ENCODE measurements around the gene LMO7.
"Not testable (repeated sequence)": the region's sequence is repeated elsewhere in the genome, so short reads cannot be mapped to it uniquely, and the experiment has no call there.

Gene LMO7

DNA sequence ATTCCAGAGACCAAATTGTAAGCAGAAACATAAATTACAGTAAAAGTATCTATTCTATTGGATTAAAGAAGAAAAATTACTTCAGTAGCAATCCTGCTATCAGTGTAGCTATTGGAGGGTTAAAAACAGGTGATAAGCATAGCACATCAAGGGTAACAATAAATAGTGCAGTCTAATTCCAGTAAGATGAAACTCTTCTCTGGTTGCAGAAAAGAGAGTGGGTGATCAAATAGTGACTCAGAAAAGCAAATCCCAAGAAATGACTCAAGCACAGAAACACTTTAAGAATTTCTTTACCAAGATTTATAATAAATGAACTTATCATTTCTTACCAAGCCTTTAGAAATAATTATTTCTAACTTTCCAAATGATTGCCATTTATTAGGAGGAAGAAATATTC, 135.7 kb downstream of the LMO7 start:
- DNase-seq (ENCODE audit: low spot score), result no peak

DNA sequence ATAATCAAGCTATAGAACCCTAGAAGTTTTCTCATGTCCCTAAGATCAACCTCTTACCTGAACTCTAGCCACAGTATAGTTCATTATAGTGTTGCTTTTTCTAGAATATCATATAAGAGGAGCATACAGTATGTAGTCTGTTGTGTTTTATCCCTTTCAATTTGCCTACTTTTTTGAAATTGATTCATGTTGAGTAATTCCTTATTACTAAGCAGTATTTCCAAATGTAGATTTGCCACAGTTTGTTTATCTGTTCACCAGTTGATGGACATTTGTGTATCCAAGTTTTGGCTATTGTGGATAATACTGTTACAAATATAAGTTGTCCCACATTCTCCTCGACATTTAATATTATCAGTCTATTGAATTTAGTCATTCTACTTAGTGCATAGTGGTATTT, 138.0 kb downstream of the LMO7 start:
- no peak for DNase-seq (ENCODE audit: low spot score)

DNA sequence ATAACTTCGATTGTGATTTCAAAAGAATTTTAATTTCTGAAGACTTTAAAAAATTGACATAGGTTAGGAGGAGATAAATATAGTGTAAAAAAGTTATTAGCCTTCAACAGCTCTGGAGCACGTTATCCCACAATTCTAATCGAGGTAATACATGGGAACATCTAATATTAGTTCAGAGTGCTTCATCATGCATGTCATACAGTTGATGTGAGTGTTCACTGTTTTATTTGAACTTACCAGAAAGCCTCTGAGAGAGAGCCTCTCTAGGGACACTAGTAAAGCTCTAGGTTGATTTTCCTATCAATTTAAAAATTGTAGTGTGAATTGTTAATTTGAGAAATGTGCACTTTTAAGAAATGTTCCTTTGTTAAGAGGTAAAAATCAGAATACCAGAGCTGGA, 140.4 kb downstream of the LMO7 start:
- no peak for DNase-seq (ENCODE audit: low spot score)

DNA sequence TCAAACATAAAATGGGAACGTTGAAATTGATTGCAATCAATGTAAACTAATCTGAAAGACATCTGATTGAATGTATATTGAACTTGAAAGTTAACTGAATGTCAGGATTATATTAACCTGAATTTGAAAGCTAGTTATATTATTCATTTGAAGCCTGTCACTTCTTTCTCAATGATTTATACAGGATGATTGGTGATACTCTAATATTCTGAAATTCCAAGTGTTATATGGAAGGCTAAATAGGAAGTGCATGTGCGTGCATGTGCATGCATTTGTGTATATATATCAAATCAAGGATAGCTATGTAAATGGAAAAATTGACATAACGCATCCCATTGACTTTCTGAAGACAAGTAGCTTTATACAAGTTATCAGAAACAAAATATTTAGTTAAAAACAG, 143.3 kb downstream of the LMO7 start:
- no peak for DNase-seq (ENCODE audit: low spot score)

DNA sequence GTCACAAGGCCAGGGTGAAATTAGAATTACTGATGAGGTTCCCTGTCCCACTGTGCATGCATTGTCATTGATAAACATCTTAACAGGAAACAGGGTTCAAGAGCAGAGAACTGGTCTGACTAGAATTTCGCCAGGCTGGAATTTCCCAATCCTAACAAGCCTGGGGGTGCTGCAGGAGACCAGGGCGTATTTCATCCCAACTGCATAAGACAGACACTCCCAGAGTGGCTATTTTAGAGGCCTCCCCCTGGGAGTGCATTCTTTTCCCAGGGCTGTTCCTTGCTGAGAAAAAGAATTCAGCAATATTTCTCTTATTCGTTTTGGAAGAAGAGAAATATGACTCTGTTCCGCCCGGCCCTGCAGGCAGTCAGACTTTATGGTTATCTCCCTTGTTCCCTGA, 144.0 kb downstream of the LMO7 start:
- DNase-seq (ENCODE audit: low spot score), result not testable (repeated sequence)

DNA sequence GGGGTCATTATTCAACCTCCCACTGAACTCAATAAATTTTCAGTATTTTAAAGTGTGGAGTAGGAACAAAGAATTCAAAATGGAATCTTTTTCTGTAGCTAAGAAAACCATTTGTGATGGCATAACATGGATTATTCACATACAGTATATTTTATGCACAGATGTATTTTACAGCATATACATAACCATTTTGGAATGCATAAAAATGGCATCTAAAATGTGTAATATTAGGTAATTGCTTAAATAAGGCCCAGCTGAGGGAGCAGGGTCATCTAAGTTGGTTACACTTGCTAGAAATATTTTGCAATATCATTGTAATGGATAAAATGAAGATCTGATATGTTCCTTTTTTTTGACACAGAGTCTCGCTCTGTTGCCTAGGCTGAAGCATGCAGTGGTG, 146.9 kb downstream of the LMO7 start:
- DNase-seq (ENCODE audit: low spot score), result no peak

DNA sequence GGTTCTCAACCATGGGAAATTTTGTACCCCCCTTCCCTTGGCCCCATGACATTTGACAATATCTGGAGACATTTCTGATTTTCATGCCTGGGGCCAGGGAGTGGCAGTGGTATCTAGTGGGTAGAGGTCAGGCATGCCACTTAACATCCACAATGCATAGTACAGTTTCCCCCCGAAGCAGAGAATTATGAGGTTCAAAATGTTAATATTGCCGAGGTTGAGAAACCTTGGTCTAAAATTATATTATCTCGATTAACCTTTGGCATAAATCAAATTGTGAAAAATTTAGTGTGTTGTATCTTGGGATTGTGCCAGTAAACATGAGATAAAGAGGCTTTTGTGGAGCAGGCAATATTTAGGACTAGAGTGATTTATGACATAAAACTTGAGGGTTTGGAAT, 147.9 kb downstream of the LMO7 start:
- DNase-seq (ENCODE audit: low spot score), result no peak

DNA sequence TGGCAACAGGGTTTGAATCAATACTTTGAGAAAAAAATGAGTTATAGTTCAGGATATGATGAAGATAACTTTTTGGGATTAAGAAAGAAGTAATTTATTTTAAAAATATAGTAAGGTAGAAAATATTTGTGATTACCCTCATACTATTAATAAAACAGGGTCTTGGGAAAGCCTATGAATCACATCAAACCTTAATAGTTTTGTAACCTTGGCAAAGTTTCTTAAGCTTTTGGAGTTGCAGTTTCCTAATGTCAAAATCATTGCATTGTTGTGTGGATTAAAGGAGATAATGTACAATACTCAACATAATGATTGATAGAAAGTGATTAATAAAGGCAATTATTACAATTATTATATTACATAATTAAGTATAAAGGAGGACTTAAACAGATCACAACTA, 149.0 kb downstream of the LMO7 start:
- no peak for DNase-seq (ENCODE audit: low spot score)

DNA sequence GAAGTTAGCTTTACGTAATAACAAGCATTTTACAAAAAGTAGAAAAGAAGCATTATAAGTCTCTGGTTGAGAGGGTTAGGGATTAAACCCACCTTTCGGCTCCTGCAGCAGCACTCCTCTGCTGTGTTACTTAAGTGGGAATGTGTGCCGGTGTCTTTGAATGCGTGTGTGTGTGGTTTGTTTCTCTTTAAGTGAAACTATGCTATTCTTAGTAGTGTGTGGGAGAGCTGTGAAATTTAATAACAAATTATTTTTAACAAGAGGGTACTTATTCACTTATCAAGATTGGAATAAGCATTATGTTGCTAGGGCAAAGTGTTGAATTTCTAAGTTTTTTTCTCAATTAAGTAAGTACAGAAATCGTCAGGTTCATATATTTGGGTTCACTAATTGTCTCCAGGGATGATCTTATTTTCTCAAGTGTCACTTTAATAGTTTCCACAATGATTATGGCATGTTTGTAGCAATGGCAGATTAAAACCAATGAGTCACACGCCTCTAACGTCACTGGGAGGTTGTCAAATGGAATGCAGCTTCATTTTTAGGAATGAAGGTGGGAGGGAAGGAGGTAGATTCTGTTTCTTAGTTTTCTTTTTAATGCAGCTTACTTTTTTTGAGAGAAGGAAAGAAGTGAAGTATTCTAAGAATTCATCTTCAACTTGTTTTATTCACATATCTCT, 151.3 kb downstream of the LMO7 start:
- DNase-seq (ENCODE audit: low spot score), result no peak

DNA sequence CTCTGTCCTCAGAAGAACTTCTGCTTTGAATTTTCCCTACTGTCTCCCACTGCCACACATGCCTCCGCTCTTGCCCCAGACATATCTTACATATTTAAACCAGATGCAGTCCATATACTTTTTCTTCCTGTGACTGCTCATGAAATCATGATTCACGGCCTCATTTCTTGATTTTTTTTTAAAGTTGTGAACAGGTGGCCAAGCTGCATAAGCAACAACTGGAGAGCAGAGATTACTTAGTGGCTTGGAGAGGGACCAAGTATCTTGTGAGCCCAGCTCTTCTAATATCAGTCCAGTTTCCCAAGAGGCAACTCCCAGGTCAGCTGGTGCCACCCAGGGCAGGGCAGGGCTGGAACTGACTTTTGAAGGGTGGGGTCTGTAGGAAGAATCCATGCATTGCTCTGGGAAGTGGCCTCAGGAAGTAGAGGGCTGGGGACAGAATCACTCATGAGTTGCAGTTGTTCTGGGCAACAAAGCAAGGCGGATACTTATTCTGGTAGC, 152.4 kb downstream of the LMO7 start:
- no peak for DNase-seq (ENCODE audit: low spot score)

DNA sequence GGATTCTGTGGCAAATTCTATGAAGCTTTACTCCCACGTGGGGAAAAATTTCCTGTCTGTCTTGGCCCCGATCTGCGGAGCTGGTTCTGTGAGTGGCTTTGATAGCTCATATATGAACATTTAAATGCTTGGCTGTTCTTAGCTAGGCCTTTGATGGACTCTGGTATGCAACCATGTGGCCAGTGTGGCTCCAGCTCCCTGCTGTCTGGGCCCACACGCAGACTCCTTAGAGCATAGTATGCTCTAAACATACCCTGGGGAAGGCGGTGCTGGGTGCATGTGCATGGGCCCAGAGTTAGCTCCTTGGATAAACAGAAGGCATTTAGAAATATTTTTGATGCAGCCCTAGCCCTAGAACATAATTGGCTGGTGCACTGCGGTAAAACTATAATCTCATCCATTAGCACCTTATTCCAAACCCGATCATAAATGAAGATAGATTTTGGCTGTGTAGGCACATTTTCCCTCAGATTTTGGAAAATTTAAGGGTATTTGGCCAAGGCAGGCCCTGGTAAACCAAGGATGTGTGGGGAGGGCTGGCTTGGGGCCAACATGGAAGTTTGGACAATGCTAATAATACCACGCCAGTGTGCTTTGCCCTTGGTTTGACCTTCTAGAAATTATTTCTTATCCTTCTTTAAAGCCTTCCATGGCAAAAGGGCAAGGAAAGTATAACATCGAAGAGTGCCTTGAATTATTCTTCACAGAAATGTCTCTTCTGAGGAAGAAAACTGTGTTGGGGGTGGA, 153.5 kb downstream of the LMO7 start:
- no peak for DNase-seq (ENCODE audit: low spot score)

DNA sequence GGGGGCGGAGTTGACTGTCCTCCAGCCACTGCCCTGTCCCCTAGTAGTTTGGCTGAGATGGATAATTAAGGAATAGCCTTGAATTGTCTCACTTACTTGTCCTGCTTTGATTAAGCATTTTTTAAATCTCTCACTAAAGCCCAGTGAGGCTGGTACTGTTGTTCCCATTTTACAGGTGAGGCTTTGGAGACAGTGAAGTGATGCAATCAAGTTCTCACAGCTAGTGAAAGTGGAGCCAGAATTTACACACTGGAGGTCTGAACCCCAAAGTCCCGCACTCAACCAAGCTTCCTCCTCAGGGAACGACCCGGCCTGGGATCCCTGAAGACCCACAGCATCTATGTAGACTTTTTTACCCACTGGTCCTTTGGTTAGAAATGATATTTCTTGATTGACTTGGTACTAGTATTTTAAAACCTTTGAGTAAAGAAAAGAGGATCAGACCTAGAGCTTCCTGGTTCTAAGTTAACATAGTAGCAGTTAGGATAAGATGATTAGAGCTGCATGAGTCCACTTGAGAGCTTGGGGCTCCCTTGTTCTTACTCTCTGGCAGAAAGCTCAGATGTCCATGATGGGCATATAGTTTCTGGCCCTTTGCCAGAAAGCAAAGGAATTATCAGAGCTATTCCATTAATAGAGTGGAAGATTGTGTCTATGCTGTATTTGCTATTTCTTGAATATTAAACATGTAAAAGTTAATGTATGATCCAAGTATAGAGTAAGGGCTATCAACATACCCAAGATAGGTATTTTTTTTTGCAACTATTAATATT, 154.3 kb downstream of the LMO7 start:
- DNase-seq (ENCODE audit: low spot score), result no peak

DNA sequence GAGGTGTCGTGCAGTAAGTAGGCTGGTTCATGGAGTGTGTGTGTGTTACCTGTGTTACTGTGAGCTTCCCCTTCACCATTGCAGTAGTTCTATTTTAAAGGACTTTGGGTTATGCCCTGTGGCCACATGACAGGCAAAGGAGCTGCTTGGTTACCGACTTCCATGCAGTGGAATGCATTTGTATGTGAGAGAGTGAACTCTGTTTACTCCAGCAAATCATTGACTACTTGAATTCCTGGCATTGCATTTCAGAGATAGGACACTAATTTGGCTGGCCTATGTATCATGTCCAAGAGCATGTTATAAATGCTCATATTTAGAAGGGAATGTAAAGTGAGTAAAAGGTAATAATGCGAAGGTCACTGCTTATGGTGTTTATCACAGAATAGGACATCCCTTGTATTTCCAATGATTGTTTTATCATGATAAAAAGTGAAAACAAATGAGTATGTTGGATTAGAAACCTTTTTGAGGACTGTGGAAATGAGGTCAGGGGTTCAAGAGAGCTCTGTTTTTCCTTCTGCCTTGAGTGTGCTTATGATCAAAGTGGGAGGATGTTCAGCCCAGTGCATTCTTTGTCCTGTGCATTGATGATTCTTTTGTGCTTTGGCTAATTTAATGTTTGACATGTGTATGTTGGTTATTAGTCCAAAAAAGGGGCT, 156.5 kb downstream of the LMO7 start:
- DNase-seq (ENCODE audit: low spot score), result no peak

DNA sequence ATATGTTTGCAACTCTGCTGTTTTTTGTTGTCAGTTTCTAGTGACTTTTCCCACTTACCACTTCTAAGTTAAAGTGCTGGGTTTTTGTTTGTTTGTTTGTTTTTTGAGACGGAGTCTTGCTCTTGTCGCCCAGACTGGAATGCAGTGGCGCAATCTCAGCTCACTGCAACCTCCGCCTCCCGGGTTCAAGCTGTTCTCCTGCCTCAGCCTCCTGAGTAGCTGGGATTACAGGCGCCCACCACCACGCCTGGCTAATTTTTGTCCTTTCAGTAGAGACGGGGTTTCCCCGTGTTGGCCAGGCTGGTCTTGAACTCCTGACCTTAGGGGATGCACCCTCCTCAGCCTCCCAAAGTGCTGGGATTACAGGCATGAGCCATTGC, 157.0 kb downstream of the LMO7 start:
- DNase-seq (ENCODE audit: low spot score), result not testable (repeated sequence)

DNA sequence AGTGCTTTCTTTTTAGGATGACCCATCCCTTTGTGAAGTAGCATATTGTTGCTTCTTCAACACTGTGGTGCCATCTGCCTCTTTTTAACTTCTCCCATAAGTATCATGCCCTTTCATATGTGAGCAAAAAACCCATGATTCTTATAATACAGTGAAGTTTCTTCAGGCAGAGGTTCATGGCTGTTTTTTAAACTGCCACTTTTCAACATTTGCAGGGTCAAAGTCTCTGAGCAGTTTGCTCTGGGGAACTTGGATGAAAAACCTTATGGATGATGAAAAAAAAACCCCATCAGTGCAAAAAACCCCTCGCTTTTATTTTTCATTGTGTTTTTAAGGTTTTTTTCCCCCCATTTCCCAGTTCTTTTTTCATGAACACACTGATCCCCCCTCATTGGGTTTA, 158.5 kb downstream of the LMO7 start:
- DNase-seq (ENCODE audit: low spot score), result no peak

DNA sequence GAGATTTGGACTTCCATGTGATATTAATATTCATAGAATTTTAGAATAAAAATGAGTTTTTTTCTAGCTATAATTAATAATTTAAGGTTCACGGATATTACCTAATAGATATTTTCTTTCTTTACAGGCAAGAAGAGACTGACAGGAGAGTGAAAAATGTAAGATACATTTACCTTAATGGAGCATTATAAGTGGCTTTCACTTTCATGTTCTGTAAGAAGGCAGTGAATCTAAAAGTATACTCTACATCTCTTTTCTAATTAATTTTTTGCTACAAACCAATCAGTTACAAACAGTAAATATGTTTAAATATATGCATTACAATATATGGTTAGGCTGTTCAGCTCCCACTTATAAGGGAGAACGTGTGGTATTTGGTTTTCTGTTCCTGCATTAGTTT, 159.1 kb downstream of the LMO7 start:
- no peak for DNase-seq (ENCODE audit: low spot score)

DNA sequence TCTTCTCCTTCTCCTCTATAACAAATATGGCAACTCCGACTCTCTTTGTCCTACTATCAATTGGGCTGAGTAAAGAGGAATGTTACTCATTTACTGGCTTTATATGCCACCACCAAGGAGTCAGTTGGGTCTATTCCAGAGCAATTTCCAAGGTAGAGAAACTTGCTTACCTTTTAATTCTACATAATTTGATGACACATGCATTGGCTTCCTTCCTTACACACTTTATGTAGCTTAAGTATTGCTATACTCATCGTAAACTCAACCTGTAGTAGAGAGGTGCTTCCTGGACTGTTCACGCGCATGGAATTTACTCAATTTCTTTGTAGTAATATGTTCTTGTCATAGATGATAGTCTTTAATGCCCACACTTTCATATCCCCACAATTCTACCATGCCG, 160.7 kb downstream of the LMO7 start:
- no peak for DNase-seq (ENCODE audit: low spot score)

DNA sequence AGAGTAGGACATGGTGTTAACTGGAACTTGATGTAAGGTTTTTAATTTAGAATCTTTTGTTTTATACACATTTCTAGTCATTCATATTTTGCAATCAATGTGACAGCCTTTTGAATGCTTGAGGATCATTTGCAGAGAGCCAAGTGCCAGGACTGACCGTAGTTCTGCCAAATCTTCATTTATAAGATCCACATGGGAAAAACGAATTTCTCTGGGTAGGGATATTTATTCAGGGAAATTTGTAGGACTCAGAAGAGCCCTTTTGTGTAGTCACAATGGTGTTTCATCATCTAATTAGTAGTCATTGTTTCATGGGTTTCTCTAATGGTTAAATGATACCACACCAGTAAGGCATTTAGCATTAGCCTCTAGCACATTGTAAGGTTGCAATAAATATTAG, 161.1 kb downstream of the LMO7 start:
- no peak for DNase-seq (ENCODE audit: low spot score)

DNA sequence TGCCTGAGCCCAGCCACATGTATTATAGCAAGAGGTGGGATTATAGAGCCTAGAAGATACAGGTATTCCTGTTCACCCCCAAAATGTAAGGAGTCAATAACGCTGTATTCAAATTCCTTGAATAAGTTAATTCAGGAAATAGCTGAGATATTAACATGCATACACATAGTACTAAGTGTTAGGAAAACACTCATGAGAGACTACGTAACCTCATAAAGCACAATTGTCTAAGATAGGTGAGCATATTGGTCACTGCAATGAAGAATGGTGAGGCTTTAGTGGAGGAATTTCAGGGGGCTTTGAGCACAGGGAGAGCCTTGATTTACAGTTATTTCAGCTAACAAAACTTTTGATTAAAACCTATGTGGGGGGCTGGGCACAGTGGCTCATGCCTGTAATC, 161.6 kb downstream of the LMO7 start:
- no peak for DNase-seq (ENCODE audit: low spot score)

DNA sequence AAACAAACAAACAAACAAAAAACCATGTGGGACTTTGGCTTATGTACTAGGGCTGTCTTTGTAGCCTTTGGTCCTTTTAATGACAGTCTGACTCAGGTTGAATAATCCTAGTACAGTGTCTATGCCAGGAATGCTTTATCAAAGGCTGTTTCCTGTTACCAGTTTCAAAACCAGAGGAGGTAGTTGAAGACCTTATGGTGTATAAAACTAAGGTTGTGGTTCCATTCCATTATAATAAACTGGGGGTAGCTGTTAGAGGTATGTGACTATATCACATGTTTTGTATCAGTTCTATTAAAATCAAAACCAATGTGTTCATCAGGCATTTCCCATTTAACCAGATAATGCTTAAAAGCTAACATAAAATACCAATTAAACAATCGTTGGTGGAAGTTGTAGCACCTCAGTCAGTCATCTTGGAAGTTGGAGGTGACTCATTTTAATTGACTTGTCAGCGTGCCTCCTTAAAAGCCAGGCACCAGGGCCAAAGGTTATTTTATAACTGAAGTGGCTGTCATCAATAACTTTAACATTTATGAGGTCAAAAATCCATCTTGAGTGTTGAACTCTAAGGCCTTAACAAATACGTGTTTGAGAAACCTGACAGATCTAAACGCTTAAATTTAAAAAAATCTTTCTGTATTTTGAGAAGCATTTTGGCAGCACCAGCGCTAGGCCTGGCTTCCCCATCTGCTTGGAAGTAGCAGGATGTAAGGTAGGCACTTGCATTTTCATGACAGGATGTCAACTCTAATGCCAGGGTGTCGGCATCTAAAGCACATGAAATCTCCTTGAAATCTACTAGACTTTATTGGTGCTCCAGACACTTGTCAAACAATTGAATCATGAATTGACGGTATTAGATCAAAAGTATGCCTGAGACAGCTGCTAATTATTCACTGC, 162.5 kb downstream of the LMO7 start:
- no peak for DNase-seq (ENCODE audit: low spot score)

DNA sequence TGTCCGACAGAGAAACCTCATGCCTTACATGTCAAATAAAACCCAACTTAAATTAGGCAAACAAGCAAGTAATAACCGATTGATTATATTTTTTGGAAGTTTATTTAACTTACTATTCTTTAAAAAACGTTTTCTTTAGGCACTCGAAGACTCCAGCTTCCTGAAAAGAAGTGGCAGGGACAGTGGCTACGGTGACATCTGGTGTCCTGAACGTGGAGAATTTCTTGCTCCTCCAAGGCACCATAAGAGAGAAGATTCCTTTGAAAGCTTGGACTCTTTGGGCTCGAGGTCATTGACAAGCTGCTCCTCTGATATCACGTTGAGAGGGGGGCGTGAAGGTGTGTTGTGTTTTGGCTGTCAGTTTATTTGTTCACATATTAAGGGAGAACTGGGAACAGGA, 164.4 kb downstream of the LMO7 start:
- DNase-seq (ENCODE audit: low spot score), result no peak

Measured in Ammon's horn (tissue), 1 donor.